ENCODE data around the gene HTRA2.
"Not testable (repeated sequence)": the region's sequence is repeated elsewhere in the genome, so short reads cannot be mapped to it uniquely, and the experiment has no call there.

The HTRA2 gene

GRCh38 chr2:74529357-74530238 lies at the start of gene HTRA2, which contains the start of gene AUP1:
Gene HTRA2, plus strand, starts transcription at chr2:74529933. Its CDS starts 74 bp downstream, at chr2:74530007.
Gene AUP1, minus strand, starts transcription at chr2:74529706. Its CDS starts 77 bp downstream, at chr2:74529629.
- DNase-seq (ENCODE audit: low spot score), result peak; percentile 98

DNA sequence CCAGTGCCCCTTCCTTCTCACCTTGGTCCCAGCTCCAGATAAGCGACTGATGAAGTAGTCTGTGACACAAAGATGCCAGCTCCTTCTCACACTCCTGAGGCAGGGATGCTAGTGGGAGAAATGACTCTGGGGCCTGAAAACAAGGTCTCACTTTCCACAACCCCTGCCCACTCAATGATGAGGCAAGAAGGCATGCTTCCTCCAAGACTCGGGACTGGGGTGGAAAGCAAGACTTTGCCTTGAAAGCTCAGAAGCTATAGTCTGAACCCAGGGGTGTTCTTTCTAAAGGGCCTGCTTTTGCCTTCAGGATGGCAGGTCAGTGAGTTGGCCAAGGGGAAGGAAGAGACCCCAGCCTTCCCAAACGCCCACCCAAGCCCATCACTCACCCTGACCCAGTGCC lies 48.3 kb upstream of the HTRA2 start:
- no peak for DNase-seq (ENCODE audit: low spot score)

DNA sequence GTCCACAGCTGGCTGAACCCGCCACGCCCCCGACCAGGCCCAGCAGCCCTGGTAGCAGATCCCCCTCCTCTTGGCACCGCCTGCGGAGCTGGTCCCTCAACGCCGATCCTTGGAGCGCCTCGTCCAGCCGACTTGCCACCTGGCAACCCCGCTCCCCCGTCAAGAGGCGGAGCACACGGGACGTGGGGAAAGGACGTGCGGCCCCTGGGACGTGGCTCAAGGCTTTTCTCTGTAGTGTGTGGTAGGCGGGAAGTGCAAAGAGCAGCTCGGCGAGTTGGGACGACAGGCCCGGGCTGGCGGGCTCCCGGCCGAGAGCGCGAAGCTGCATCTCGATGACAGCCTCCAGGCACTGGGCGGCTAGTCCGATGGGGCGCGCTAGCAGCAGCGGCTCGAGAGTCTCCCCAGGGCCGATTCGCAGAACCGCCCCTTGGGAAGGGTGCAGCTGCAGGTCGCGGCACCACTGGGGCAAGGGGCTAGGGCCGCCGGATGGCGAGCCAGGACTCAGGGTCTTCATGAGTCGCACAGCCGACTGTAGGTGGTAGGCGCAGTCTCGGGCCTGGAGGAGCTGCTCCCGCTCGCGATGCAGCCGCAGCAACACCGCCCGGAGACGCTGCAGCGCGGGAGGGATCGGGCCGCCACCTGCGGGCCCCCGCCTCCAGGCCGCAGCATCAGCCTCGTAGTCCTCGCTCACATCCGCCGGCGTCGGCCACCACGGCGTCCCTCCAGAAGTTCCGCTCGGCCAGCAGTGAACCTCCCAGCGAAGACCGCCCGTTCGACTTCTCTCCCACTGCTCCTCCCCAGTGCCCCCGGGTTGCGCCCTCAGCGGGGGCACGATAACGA lies 47.6 kb upstream of the HTRA2 start:
- peak; percentile 59 for DNase-seq (ENCODE audit: low spot score)

- peak; percentile 95 for DNase-seq (ENCODE audit: low spot score)
Observed at GRCh38 chr2:74482801-74483674, 46.7 kb upstream of the HTRA2 start, which contains the start of the genes CCDC142 and TTC31. Gene CCDC142, minus strand, starts transcription at chr2:74482998. Its CDS starts 161 bp downstream, at chr2:74482837. Gene TTC31, plus strand, starts transcription at chr2:74483081. Its CDS starts 15 bp downstream, at chr2:74483096.

DNA sequence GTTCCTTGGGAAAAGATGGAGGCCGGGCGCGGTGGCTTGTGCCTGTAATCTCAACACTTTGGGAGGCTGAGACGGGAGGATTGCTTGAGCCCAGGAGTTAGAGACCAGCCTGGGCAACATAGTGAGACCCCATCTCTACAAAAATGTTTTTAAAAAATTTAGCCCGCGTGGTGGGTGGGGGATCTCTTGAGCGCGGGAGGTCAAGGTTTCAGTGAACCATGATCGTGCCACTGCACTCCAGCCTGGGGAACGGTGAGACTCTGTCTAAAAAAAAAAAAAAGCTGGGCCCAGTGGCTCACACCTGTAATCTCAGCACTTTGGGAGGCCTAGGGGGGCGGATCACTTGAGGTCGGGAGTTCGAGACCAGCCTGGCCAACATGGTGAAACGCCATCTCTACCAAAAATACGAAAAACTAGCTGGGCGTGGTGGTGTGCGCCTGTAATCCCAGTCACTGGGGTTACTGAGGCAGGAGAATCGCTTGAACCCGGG lies 46.0 kb upstream of the HTRA2 start:
- DNase-seq (ENCODE audit: low spot score), result not testable (repeated sequence)

DNA sequence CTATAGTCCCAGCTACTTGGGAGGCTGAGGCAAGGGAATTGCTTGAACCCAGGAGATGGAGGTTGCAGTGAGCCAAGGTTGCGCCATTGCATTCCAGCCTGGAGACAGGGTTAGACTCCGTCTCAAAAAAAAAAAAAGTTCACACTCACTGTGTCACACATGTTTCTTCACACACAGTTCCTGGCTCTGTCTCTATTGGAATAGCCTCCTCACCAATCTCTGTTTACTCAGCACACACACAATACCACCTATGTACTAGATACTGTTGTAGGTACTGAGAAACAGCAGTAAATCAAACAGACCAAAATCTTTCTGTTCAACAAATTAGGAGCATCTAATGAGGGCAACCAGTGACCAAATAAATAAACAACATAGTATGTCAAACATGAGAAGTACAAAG lies 43.6 kb upstream of the HTRA2 start:
- DNase-seq (ENCODE audit: low spot score), result no peak

DNA sequence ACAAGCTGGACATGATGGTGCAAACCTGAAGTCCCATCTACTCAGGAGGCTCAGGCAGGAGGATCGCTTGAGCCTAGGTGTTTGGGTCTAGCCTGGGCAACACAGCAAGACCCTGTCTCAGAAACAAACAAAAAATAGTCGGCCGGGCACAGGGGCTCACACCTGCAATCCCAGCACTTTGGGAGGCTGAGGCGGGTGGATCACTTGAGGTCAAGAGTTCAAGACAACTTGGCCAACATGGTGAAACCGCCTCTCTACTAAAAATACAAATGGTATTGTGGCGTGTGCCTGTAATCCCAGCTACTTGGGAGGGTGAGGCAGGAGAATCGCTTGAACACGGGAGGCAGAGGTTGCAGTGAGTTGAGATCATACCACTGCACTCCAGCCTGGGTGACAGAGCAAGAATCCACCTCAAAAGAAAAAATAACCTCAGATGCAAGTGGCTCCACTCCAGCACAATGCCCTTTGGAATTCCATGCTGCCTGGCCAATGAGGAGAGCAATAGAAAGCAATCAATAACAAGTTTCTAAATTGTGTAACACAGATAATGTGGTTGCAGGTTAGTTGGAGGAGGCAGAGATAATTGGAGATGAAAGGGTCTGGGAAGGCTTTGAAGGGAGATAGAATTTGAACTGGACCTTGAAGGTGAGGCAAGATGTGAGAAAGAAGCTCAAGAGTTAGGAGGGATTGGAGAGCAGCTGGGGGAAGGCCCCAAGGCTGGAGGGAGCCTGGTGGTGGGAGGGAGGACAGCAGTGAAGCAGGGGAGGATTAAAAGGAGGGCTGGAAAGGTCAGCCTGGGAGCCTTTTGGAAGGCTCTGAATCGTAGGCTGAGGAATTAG lies 40.9 kb upstream of the HTRA2 start:
- no peak for DNase-seq (ENCODE audit: low spot score)

GRCh38 chr2:74489906-74490305 lies 39.8 kb upstream of the HTRA2 start:
- no peak for DNase-seq (ENCODE audit: low spot score)

GRCh38 chr2:74491648-74492544 lies 37.8 kb upstream of the HTRA2 start:
- DNase-seq (ENCODE audit: low spot score), result no peak

- DNase-seq (ENCODE audit: low spot score), result no peak
Observed at GRCh38 chr2:74493546-74493945, 36.2 kb upstream of the HTRA2 start.

GRCh38 chr2:74495440-74495839 lies 34.3 kb upstream of the HTRA2 start:
- no peak for DNase-seq (ENCODE audit: low spot score)

DNA sequence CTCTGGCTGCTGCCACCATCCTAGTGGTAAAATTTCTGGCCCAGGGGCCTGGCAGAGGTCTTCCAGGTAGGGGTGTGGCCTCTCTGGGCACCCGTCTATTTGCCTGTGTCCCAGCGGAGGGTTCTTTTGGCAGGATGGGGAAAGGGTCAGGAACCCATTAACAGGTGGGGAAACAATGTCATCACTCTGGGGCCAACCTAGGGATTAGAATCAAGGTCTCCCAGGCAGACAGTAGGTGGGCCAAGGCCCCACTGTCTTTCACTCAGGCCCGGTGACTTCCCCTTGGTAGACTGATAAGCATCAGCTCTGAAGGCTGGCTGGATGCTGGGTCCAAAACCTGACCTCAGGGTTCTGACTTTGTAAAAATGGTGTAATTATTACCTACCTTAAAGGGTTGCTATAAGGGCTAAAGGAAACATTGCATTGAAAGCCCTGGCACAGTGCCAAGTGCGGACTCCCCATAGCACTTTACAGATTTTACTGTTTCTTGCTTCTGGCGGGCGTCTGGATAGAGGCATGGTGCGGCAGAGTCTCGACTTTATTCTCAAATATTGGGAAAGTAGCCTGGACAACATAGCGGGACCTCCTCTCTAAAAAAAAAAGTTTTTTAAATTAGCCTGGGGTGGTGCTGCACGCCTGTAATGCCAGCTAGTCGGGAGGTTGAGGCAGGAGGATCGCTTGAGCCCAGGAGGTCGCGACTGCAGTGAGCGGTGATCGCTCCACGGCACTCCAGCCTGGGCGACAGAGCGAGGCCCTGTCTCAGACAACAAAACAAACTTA lies 32.5 kb upstream of the HTRA2 start:
- no peak for DNase-seq (ENCODE audit: low spot score)

- no peak for DNase-seq (ENCODE audit: low spot score)
Observed at GRCh38 chr2:74497777-74498499, 31.8 kb upstream of the HTRA2 start.

- peak; percentile 44 for DNase-seq (ENCODE audit: low spot score)
Observed at GRCh38 chr2:74498500-74499266, 31.1 kb upstream of the HTRA2 start.

GRCh38 chr2:74499267-74499939 lies 30.3 kb upstream of the HTRA2 start, which contains the start of gene LBX2:
Gene LBX2, minus strand, starts transcription at chr2:74499603. Its CDS starts 66 bp downstream, at chr2:74499537.
- no peak for DNase-seq (ENCODE audit: low spot score)

GRCh38 chr2:74499940-74500577 lies 29.7 kb upstream of the HTRA2 start:
- DNase-seq (ENCODE audit: low spot score), result no peak
